A549 (cell line): Measurements from ENCODE around the gene EDIL3. TPM values are rescaled to one million over a fixed set of nuclear protein-coding genes. Genes with fewer than 3 reads are reported as not detected.

Experiments used
- ATAC-seq, 2 experiments: fragments of 200-7000 bp in 1 of 2; fragments of >200 bp in 1 of 2; cut with Nextera tagmentation in 1 of 2; cut with Tn5 transposase in 1 of 2; 3 replicates each; pipeline versions ENCODE4 v1.8.0 to v1.9.1; 2018 to 2020; ENCODE audit warnings: mild to moderate bottlenecking in 1 of 2, moderate library complexity in 1 of 2
- CTCF ChIA-PET: fragments of 300-600 bp; sonication (Branson Sonifier 250); formaldehyde crosslinking; extraction: SDS; loops from one replicate; lab custom pipeline; 2021; ENCODE audit warnings: antibody characterized with exemption, inconsistent platforms; lab: Yijun Ruan, JAX
- POLR2A ChIA-PET: fragments of 350-600 bp; formaldehyde crosslinking; extraction: SDS; loops from one replicate; lab custom pipeline; 2021; ENCODE audit warnings: antibody characterized with exemption, inconsistent platforms; lab: Yijun Ruan, JAX
- DNase-seq, 2 experiments: peaks; one replicate each; pipeline versions ENCODE4 v3.0.0 to v3.0.0-alpha.2; 2011 to 2016; ENCODE audit warnings: low read depth in 1 of 2, low spot score in 1 of 2
- FAIRE-seq: peaks from 2 replicates; lab custom pipeline; 2011; peaks lifted over from hg19 to GRCh38; lab: Jason Lieb, UNC
- H3K27ac ChIP-seq, 2 experiments: fragments of >200 bp; sonication (Bioruptor Twin); formaldehyde crosslinking; 3 replicates each; pipeline ENCODE4 v1.5.1; 2016 to 2017
- H3K4me1 ChIP-seq: fragments of >200 bp; sonication (Bioruptor Twin); formaldehyde crosslinking; 3 replicates; pipeline ENCODE4 v1.6.1; 2016
- H3K4me2 ChIP-seq: fragments of >200 bp; sonication (Bioruptor Twin); formaldehyde crosslinking; 3 replicates; pipeline ENCODE4 v1.6.1; 2016
- H3K4me3 ChIP-seq: fragments of >200 bp; sonication (Bioruptor Twin); formaldehyde crosslinking; 3 replicates; pipeline ENCODE4 v1.5.1; 2016
- H3K9me3 ChIP-seq: fragments of >200 bp; sonication (Bioruptor Twin); formaldehyde crosslinking; 3 replicates; pipeline ENCODE4 v1.6.1; 2016
- BHLHE40 ChIP-seq: IDR thresholded peaks from 2 replicates; pipeline ENCODE4 v1.6.1; 2012; ENCODE audit warnings: low read depth, low read length, inconsistent platforms
- CBX2 ChIP-seq: fragments of 200-600 bp; sonication (generic); IDR thresholded peaks from 2 replicates; pipeline ENCODE4 v1.6.1; 2016; ENCODE audit warnings: low read depth, mild to moderate bottlenecking, borderline replicate concordance
- CEBPB ChIP-seq, 2 experiments: fragments of >200 bp in 1 of 2; sonication (Bioruptor Twin) in 1 of 2; formaldehyde crosslinking in 1 of 2; IDR thresholded peaks; 2 replicates each; pipeline ENCODE4 v1.6.1; 2012 to 2016
- CHD4 ChIP-seq: fragments of 200-600 bp; sonication (generic); IDR thresholded peaks from 2 replicates; pipeline ENCODE4 v1.6.1; 2016; ENCODE audit warnings: antibody characterized with exemption, mild to moderate bottlenecking, borderline replicate concordance
- E2F6 ChIP-seq: IDR thresholded peaks from 2 replicates; pipeline ENCODE4 v1.6.1; 2012; ENCODE audit warnings: low read depth, borderline replicate concordance
- EHF ChIP-seq: fragments of 250-450 bp; sonication (Bioruptor Pico); IDR thresholded peaks from 2 replicates; pipeline ENCODE4 v1.5.0; 2020; ENCODE audit warnings: mild to moderate bottlenecking
- ESRRA ChIP-seq: fragments of 150-350 bp; IDR thresholded peaks from 2 replicates; pipeline ENCODE4 v1.6.1; 2014; ENCODE audit warnings: mild to moderate bottlenecking, low read length, borderline replicate concordance
- HEYL ChIP-seq: fragments of 250-450 bp; sonication (Bioruptor Pico); IDR thresholded peaks from 2 replicates; pipeline ENCODE4 v1.8.0; 2021; ENCODE audit warnings: mild to moderate bottlenecking, moderate library complexity
- JUN ChIP-seq, 2 experiments: fragments of >200 bp; sonication (Bioruptor Twin); formaldehyde crosslinking; IDR thresholded peaks; 2 replicates in 1 of 2; 3 replicates in 1 of 2; pipeline ENCODE4 v1.6.1; 2016 to 2017
- JUNB ChIP-seq: fragments of >200 bp; sonication (Bioruptor Twin); formaldehyde crosslinking; IDR thresholded peaks from 2 replicates; pipeline ENCODE4 v1.6.1; 2016
- MAFK ChIP-seq: fragments of 450-650 bp; IDR thresholded peaks from 2 replicates; pipeline ENCODE4 v1.6.1; 2014; ENCODE audit not compliant: partially characterized antibody
- MYC ChIP-seq: IDR thresholded peaks from 2 replicates; pipeline ENCODE4 v1.6.1; 2012; ENCODE audit warnings: mild to moderate bottlenecking, inconsistent platforms, low read length, improper control_type of control experiment, borderline replicate concordance
- NR3C1 ChIP-seq: fragments of >200 bp; sonication (Bioruptor Twin); formaldehyde crosslinking; IDR thresholded peaks from 3 replicates; pipeline ENCODE4 v1.6.1; 2017
- PBX3 ChIP-seq: IDR thresholded peaks from 2 replicates; pipeline ENCODE4 v1.6.1; 2012
- PHF8 ChIP-seq: fragments of 200-600 bp; sonication (generic); IDR thresholded peaks from 2 replicates; pipeline ENCODE4 v1.6.1; 2016; ENCODE audit warnings: low read depth, mild to moderate bottlenecking, antibody characterized with exemption, moderate library complexity, borderline replicate concordance
- RAD21 ChIP-seq, 2 experiments: fragments of >200 bp in 1 of 2; sonication (Bioruptor Twin) in 1 of 2; formaldehyde crosslinking in 1 of 2; IDR thresholded peaks in 1 of 2; conservative IDR thresholded peaks in 1 of 2; 2 replicates in 1 of 2; 3 replicates in 1 of 2; pipeline ENCODE4 v1.6.1; 2012 to 2018; ENCODE audit warnings: inconsistent platforms in 1 of 2
- REST ChIP-seq: fragments of 200-600 bp; sonication (generic); IDR thresholded peaks from 2 replicates; pipeline ENCODE4 v1.6.1; 2016; ENCODE audit warnings: antibody characterized with exemption, mild to moderate bottlenecking, moderate library complexity
- RNF2 ChIP-seq: fragments of 200-600 bp; sonication (generic); IDR thresholded peaks from 2 replicates; pipeline ENCODE4 v1.6.1; 2016; ENCODE audit warnings: low read depth, mild to moderate bottlenecking, antibody characterized with exemption, moderate library complexity, borderline replicate concordance
- SMC3 ChIP-seq: fragments of >200 bp; sonication (Bioruptor Twin); formaldehyde crosslinking; IDR thresholded peaks from 3 replicates; pipeline ENCODE4 v1.6.1; 2018; ENCODE audit warnings: inconsistent platforms
- TFCP2L1 ChIP-seq: fragments of 250-450 bp; sonication (Bioruptor Pico); IDR thresholded peaks from 2 replicates; pipeline ENCODE4 v1.5.0; 2021; ENCODE audit warnings: mild to moderate bottlenecking
- TP53 ChIP-seq: fragments of 250-450 bp; sonication (Bioruptor Pico); IDR thresholded peaks from 2 replicates; pipeline ENCODE4 v1.5.0; 2021; ENCODE audit warnings: mild to moderate bottlenecking, moderate library complexity
- ZNF302 ChIP-seq: fragments of 250-450 bp; sonication (Bioruptor Pico); IDR thresholded peaks from 2 replicates; pipeline ENCODE4 v1.9.0; 2021; ENCODE audit warnings: inconsistent platforms, mild to moderate bottlenecking, moderate library complexity
- WGBS: methylation state at CpG from one replicate; pipeline ENCODE4 v1.1.6; 2017; ENCODE audit errors: missing lambda C conversion rate; 5-methylcytosine and 5-hydroxymethylcytosine counted together
- polyA plus RNA-seq, 4 experiments: library from polyadenylated mRNA; depleted of rRNA in 3 of 4; stranded (reverse); fragments of >200 nt; fragmentation: RNase III in 1 of 4; extraction: RNeasy Plus Mini Kit Qiagen cat#74134 plus additional on column Dnase treatment in 1 of 4; gene quantifications; 2 replicates in 3 of 4; 3 replicates in 1 of 4; pipeline ENCODE4 v1.2.3, GENCODE V29; 2011 to 2017
- TF ChIP-seq, protein P1 (sequence below): fragments of 150-350 bp; IDR thresholded peaks from 2 replicates; pipeline ENCODE4 v1.6.1; 2014; ENCODE audit warnings: low read depth, mild to moderate bottlenecking, low read length
- TF ChIP-seq, protein P2 (sequence below): fragments of >200 bp; sonication (Bioruptor Twin); formaldehyde crosslinking; IDR thresholded peaks from 3 replicates; pipeline ENCODE4 v1.5.1; 2016
- TF ChIP-seq, protein P3 (sequence below): fragments of 450-650 bp; IDR thresholded peaks from 2 replicates; pipeline ENCODE4 v1.6.1; 2014; ENCODE audit warnings: antibody characterized with exemption

EDIL3 gene
- polyA plus RNA-seq, 2 of the 4 experiments (the other 2 are of a cell fraction), result 0.12 to 0.14 TPM

GRCh38 chr5:84304599-84304998 lies 80.1 kb downstream of the EDIL3 start:
- H3K27ac ChIP-seq, result no peak overlapping the region
- POLR2A ChIA-PET, result no interaction called here
- no peak for DNase-seq
- peaks cover 8% of the 10 kb centered on the region; the same call in 2 of the 3 replicates for H3K4me1 ChIP-seq
- no peaks in the 10 kb centered on the region for H3K9me3 ChIP-seq
- no peak for ATAC-seq
- no peak for FAIRE-seq
- TF ChIP-seq EHF (CRISPR knock-in tag) (no peak), SMC3 (no peak), MAFK (no peak), CHD4 (no peak), RAD21 (conservative IDR thresholded peaks at IDR 0.05 in 1 of 2, IDR thresholded peaks at IDR 0.05 in 1 of 2) (no peak), REST (no peak), BHLHE40 (no peak), ZNF302 (CRISPR knock-in tag) (no peak), E2F6 (no peak), TFCP2L1 (CRISPR knock-in tag) (no peak), JUN (IDR thresholded peaks at IDR 0.05) (no peak), TP53 (CRISPR knock-in tag) (no peak), CEBPB (IDR thresholded peaks at IDR 0.05) (no peak), MYC (no peak), PBX3 (no peak), ESRRA (no peak)
- TF ChIP-seq, protein P1, sequence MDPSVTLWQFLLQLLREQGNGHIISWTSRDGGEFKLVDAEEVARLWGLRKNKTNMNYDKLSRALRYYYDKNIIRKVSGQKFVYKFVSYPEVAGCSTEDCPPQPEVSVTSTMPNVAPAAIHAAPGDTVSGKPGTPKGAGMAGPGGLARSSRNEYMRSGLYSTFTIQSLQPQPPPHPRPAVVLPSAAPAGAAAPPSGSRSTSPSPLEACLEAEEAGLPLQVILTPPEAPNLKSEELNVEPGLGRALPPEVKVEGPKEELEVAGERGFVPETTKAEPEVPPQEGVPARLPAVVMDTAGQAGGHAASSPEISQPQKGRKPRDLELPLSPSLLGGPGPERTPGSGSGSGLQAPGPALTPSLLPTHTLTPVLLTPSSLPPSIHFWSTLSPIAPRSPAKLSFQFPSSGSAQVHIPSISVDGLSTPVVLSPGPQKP, result no peak
- TF ChIP-seq, protein P2, sequence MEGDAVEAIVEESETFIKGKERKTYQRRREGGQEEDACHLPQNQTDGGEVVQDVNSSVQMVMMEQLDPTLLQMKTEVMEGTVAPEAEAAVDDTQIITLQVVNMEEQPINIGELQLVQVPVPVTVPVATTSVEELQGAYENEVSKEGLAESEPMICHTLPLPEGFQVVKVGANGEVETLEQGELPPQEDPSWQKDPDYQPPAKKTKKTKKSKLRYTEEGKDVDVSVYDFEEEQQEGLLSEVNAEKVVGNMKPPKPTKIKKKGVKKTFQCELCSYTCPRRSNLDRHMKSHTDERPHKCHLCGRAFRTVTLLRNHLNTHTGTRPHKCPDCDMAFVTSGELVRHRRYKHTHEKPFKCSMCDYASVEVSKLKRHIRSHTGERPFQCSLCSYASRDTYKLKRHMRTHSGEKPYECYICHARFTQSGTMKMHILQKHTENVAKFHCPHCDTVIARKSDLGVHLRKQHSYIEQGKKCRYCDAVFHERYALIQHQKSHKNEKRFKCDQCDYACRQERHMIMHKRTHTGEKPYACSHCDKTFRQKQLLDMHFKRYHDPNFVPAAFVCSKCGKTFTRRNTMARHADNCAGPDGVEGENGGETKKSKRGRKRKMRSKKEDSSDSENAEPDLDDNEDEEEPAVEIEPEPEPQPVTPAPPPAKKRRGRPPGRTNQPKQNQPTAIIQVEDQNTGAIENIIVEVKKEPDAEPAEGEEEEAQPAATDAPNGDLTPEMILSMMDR, result no peak
- TF ChIP-seq, all 56 proteins: peak for 0
- Histone ChIP-seq H3K4me2 (no peak overlapping the region), H3K4me3 (no peak overlapping the region)
- CTCF ChIA-PET, result no interaction called here

DNA sequence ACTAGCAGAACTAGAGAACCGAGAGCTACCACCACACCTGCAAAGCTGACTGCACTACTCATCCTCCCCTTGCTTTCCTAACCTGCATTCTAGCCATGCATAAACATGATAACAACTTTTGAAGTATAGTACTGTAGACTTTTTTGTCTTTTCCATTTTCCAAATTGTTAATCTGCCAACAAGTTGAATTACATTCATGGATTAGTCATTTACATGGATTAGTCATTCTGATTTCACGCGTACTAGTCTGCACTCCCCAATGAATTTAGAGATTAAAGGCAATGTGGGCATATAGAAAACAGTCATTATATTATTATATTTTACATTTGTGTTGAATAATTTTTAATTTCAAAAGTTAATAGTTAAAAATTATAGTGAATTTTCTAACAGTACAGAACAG lies 81.4 kb downstream of the EDIL3 start:
- WGBS, result 73% methylated on average over 3 of the region's 3 CpGs
- ChIA-PET CTCF (no interaction called here), POLR2A (no interaction called here)
- H3K4me3 ChIP-seq, result no peak overlapping the region
- FAIRE-seq (no peak), ATAC-seq (no peak), DNase-seq (no peak)
- H3K9me3 ChIP-seq, result no peaks in the 10 kb centered on the region
- no peak overlapping the region for H3K27ac ChIP-seq
- peaks cover 8% of the 10 kb centered on the region; the same call in 2 of the 3 replicates for H3K4me1 ChIP-seq
- no peak overlapping the region for H3K4me2 ChIP-seq
- TF ChIP-seq, protein P3, sequence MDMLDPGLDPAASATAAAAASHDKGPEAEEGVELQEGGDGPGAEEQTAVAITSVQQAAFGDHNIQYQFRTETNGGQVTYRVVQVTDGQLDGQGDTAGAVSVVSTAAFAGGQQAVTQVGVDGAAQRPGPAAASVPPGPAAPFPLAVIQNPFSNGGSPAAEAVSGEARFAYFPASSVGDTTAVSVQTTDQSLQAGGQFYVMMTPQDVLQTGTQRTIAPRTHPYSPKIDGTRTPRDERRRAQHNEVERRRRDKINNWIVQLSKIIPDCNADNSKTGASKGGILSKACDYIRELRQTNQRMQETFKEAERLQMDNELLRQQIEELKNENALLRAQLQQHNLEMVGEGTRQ, result no peak
- TF ChIP-seq, protein P2, result no peak
- TF ChIP-seq JUNB (no peak), NR3C1 (no peak), CBX2 (no peak), CHD4 (no peak), HEYL (no peak), PHF8 (no peak), RNF2 (no peak)
